ENCODE results near the gene AGBL4. TPM values are rescaled to one million over a fixed set of nuclear protein-coding genes. Genes with fewer than 3 reads are reported as not detected.
"Not testable (repeated sequence)": the region's sequence is repeated elsewhere in the genome, so short reads cannot be mapped to it uniquely, and the experiment has no call there.

Gene AGBL4
- total and polyA plus RNA-seq, 7 donors, result 0.09 to 0.36 (median 0.16) TPM; not detected in 4

DNA sequence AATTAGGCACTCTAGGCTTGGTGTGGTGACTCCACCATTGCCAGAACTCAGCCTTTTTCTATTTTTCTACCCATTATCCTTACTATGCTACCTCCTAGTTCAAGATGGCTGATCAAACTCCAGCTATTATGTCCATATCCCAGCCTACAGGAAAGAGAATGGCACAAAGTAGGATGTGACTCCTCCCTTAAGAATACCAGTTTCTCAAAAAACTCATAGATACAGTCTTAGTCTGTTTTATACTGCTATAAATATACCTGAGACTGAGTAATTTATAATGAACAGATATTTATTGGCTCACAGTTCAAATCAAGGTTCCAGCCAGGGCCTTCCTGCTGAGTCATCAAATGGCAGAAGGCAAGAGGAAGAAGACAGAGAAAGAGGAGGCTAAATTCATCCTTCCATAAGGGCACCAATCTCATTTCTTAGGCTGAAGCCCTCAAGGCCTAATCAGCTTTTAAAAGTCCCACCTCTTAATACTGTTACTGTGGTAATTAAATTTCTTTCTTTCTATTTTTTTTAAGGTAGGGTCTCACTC lies 704.3 kb downstream of the AGBL4 start:
- no peak for DNase-seq
- Histone ChIP-seq H3K36me3 (no peaks in the 10 kb centered on the region), H3K27ac (no peak overlapping the region), H3K4me3 (no peak overlapping the region), H3K4me1 (no peaks in the 10 kb centered on the region), H3K9me3 (no peaks in the 10 kb centered on the region), H3K27me3 (no peaks in the 10 kb centered on the region)
- intact Hi-C loops (cut with DNase I), result no loop called here
- TF ChIP-seq, protein P1, sequence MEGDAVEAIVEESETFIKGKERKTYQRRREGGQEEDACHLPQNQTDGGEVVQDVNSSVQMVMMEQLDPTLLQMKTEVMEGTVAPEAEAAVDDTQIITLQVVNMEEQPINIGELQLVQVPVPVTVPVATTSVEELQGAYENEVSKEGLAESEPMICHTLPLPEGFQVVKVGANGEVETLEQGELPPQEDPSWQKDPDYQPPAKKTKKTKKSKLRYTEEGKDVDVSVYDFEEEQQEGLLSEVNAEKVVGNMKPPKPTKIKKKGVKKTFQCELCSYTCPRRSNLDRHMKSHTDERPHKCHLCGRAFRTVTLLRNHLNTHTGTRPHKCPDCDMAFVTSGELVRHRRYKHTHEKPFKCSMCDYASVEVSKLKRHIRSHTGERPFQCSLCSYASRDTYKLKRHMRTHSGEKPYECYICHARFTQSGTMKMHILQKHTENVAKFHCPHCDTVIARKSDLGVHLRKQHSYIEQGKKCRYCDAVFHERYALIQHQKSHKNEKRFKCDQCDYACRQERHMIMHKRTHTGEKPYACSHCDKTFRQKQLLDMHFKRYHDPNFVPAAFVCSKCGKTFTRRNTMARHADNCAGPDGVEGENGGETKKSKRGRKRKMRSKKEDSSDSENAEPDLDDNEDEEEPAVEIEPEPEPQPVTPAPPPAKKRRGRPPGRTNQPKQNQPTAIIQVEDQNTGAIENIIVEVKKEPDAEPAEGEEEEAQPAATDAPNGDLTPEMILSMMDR (IDR thresholded peaks at IDR 0.05), result no peak
- no peak for TF ChIP-seq EP300 (IDR thresholded peaks at IDR 0.05)
- TF ChIP-seq POLR2AphosphoS5 (IDR thresholded peaks at IDR 0.05), result no peak
- no peak for TF ChIP-seq POLR2A (IDR thresholded peaks at IDR 0.05)

DNA sequence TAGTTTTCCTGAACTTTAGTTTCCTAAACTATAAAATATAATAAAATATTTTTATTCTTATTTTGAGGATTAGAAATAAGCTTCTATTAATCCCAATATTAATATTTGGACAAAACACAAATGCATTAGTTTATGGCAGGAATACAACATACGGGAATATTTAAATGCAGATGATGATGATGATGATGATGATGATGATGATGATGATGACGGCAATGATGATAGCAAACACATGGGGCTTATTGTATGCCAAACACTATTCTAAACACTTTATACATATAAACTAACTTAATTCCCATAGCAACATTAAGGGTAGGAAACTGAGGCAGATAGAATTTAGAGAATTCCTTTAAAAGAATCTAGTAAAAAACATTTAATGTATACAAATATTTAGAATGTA lies 705.5 kb downstream of the AGBL4 start:
- TF ChIP-seq, protein P1 (IDR thresholded peaks at IDR 0.05), result no peak
- no peak for TF ChIP-seq POLR2AphosphoS5 (IDR thresholded peaks at IDR 0.05)
- no peak for TF ChIP-seq POLR2A (IDR thresholded peaks at IDR 0.05)
- no peak for TF ChIP-seq EP300 (IDR thresholded peaks at IDR 0.05)
- no peak for DNase-seq
- no peaks in the 10 kb centered on the region for H3K36me3 ChIP-seq

DNA sequence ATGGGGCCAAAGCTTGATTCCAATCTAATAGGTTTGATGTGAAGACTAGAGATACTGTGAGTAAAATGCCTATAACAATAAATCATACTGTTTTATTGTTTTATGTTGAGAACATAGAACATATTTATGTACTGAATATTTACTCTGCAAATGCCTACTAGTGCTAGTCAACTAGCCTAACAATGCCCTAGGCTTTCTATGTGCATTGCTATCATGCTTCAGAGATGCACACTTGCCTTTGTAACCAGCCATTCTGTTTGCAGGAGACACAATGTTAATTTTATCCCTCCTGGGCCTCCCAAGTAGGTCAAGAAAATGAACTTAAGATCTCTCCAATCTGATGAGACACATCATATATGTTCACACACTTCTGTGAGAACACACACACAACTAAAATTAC lies 716.3 kb downstream of the AGBL4 start:
- no peaks in the 10 kb centered on the region for H3K27me3 ChIP-seq
- H3K4me3 ChIP-seq, result no peak overlapping the region
- H3K36me3 ChIP-seq, result no peaks in the 10 kb centered on the region
- no peak overlapping the region for H3K27ac ChIP-seq
- intact Hi-C loops (cut with DNase I), result no loop called here
- no peaks in the 10 kb centered on the region for H3K9me3 ChIP-seq
- H3K4me1 ChIP-seq, result no peaks in the 10 kb centered on the region
- TF ChIP-seq, protein P1 (IDR thresholded peaks at IDR 0.05), result no peak
- TF ChIP-seq POLR2A (IDR thresholded peaks at IDR 0.05), result no peak
- TF ChIP-seq POLR2AphosphoS5 (IDR thresholded peaks at IDR 0.05), result no peak
- TF ChIP-seq EP300 (IDR thresholded peaks at IDR 0.05), result no peak
- DNase-seq, result no peak

More for the DNA sequence above, 705.5 kb downstream of the AGBL4 start:
- Histone ChIP-seq H3K27ac (no peak overlapping the region), H3K4me3 (no peak overlapping the region), H3K27me3 (no peaks in the 10 kb centered on the region), H3K4me1 (no peaks in the 10 kb centered on the region), H3K9me3 (no peaks in the 10 kb centered on the region)
- WGBS, 2 donors, result 89 to 93% methylated on average over 2 of the region's 2 CpGs
- intact Hi-C loops (cut with DNase I), result no loop called here

DNA sequence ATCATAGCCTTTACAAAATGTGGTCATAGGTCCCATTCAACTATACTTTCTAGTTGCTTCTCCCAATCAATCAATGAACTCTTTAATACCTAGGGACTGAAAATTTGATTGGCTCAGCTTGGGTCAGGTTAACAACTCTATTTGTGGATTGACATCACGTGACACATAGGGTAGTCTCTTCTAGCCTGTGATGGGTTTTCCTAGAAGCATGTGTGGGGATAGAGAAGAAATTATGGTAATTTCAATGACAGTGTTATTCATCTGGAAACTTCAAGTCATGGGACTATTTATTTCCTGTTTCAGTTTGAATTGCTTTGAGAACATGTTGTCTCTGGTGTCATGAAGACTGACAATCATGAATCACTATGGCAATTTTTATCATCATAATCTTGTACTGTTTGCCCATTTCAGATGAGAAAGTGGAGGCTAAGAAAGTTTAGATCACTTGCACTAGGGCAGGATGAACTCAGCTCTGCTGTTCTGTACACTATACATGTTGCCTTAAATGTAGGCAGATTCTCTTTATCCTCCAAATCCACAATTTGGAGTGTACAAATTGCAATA lies 717.2 kb downstream of the AGBL4 start:
- no peak for TF ChIP-seq POLR2A (IDR thresholded peaks at IDR 0.05)
- TF ChIP-seq POLR2AphosphoS5 (IDR thresholded peaks at IDR 0.05), result no peak
- TF ChIP-seq EP300 (IDR thresholded peaks at IDR 0.05), result no peak
- WGBS, 2 donors, result 76 to 77% methylated on average over 1 of the region's 1 CpG
- Histone ChIP-seq H3K27ac (no peak overlapping the region), H3K36me3 (no peaks in the 10 kb centered on the region), H3K27me3 (no peaks in the 10 kb centered on the region), H3K4me3 (no peak overlapping the region), H3K4me1 (no peaks in the 10 kb centered on the region), H3K9me3 (no peaks in the 10 kb centered on the region)
- DNase-seq, result no peak
- intact Hi-C loops (cut with DNase I), result no loop called here

DNA sequence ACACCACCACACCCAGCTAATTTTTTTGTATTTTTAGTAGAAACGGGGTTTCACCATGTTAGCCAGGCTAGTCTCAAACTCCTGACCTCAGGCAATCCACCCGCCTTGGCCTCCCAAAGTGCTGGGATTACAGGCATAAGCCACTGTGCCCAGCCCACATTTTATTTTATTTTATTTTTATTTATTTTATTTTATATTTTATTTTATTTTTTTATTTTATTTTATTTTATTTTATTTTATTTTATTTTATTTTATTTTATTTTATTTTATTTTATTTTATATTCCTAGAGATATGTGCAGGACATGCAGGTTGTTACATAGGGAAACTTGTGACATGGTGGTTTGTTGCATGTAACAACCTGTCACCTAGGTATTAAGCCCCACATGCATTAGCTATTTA lies 721.4 kb downstream of the AGBL4 start:
- H3K27ac ChIP-seq; H3K9me3 ChIP-seq; H3K36me3 ChIP-seq; DNase-seq; intact Hi-C loops (cut with DNase I); H3K4me1 ChIP-seq; H3K4me3 ChIP-seq; H3K27me3 ChIP-seq: not testable (repeated sequence)
- 79 to 80% methylated on average over 2 of the region's 2 CpGs for WGBS, 2 donors

DNA sequence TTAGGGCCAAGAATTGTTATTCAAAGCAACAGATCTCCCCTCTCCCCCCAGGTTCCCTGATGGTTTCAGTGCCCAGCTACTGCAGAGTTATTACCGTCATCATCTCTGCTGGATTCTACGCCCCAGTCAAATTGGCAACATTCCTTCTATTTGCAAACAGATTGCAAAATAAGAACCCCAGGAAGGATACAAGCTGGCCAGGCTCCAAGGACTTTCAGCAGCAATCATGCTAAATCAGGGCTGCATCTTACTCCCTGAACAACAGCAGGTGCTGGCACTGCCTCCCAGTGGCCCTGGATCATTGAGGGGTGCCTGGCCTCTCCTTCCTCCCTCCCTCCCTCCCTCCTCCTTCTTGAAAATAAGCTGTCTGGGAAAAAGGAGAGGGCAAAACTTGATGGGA lies 725.5 kb downstream of the AGBL4 start:
- Histone ChIP-seq H3K36me3 (no peaks in the 10 kb centered on the region), H3K4me1 (no peaks in the 10 kb centered on the region), H3K27ac (no peak overlapping the region), H3K4me3 (no peak overlapping the region), H3K9me3 (peaks cover 0 to 3% (median 0%) of the 10 kb centered on the region in 4 donors), H3K27me3 (no peaks in the 10 kb centered on the region)
- DNase-seq, result no peak
- intact Hi-C loops (cut with DNase I), result no loop called here
- TF ChIP-seq POLR2A (IDR thresholded peaks at IDR 0.05), result no peak
- TF ChIP-seq EP300 (IDR thresholded peaks at IDR 0.05), result no peak
- TF ChIP-seq, protein P1 (IDR thresholded peaks at IDR 0.05), result no peak
- WGBS, 2 donors, result 58 to 74% methylated on average over 2 of the region's 2 CpGs
